A673 (cell line): ENCODE results near the gene TMEFF2.

ENCODE experiments used
- CTCF ChIP-seq: fragments of 300-800, 200-600 bp; sonication (generic); conservative IDR thresholded peaks from 2 replicates; pipeline ENCODE4 v1.5.1; 2017; ENCODE audit warnings: low read depth, mild to moderate bottlenecking, antibody characterized with exemption, low read length, moderate library complexity, mixed read lengths
- EZH2 ChIP-seq: fragments of 200-600 bp; sonication (generic); IDR thresholded peaks from 2 replicates; pipeline ENCODE4 v1.6.1; 2017; ENCODE audit warnings: borderline replicate concordance, low read depth, mild to moderate bottlenecking, mixed read lengths, antibody characterized with exemption, low read length; ENCODE audit not compliant: poor library complexity, severe bottlenecking

DNA sequence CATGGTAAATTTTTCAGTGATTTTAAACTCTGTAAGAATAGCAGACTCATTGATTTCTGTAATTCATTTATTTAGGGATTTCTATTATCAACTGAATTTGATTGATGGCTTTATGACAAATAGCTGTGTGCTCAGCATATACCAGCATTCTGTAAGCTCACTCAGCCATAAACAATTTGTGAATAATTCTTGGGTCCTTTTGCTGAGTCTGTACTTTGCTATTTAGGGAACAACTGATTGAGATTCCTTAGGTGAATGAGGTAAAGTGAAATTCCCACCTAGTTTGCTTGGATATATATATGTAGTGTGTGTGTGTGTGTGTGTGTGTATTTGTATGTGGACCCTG, 271.1 kb downstream of the TMEFF2 start:
- TF ChIP-seq CTCF = no peak
- no peak for TF ChIP-seq EZH2
